Retinal pigment epithelial cell (primary cell): ENCODE results near the gene HRH3.

Source experiments
- DNase-seq: peaks from one replicate; pipeline ENCODE4 v3.0.0-alpha.2; 2010; ENCODE audit warnings: low read depth
- H3K4me3 ChIP-seq: 2 replicates; pipeline ENCODE4 v1.5.1; 2011; ENCODE audit warnings: mild to moderate bottlenecking, low read length, control low read depth, moderate library complexity
- CTCF ChIP-seq: conservative IDR thresholded peaks from 2 replicates; pipeline ENCODE4 v1.5.1; 2011; ENCODE audit warnings: low read depth, low read length, control low read depth, inconsistent platforms

Gene HRH3

DNA sequence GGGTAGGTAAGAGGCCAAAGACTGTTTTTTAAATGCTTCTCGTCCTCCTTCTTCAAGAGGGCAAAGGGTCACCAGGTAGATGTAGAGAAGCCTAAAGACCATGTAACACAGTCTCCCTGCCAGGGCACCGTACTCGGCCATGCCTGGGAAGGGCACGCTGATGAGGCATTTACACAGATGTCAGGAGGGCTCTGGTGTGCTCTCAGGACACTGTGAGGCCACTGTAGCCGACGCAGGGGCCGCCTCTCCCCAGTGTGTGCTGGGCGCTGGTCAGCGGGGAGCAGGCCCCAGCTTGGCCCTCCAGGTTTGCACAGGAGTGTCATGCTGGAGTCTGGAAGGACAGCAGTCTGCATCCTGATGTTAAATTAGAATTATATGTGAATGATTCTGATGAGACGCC lies 44.4 kb downstream of the HRH3 start:
- no peak for TF ChIP-seq CTCF
- DNase-seq, result no peak
- H3K4me3 ChIP-seq, result no peak overlapping the region

GRCh38 chr20:62174870-62175624 lies 45.0 kb downstream of the HRH3 start:
- no peak for TF ChIP-seq CTCF
- H3K4me3 ChIP-seq, result no peak overlapping the region
- DNase-seq, result no peak

DNA sequence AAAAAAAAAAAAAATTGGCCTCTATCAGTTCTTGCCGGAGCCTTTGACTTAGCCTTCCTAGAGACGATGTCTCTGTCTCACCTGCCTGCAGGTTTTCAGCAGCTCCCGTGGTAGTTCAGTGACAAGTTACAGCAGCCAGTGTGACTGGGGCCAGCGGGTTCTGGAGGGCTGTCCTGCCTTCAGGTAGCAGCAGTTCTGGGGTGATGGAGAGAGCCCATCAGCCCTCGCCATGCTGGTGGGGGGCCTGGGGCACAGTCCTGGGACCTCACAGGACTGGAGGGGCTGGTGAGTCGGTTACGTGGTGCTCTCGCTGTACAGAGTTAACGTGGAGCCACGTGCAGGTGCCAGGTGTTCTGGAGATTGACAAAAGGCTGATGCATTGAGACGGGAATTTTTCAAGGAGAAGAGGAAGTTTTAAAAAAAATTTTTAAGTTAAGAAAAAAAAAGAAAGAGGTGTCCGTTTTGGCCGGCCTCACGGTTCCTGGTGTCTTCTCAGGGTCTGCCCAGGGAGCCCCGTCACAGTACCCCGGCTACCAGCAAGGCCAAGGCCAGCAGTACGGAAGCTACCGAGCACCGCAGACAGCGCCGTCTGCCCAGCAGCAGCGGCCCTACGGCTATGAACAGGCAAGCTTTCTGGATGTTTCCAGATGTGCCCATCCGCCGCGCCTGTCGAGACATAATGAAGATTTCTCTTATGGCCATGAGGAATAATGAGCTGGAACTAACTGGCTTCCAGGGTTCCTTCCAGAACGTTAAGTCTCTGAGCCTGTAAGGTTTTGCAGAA lies 45.9 kb downstream of the HRH3 start:
- TF ChIP-seq CTCF, result no peak
- no peak overlapping the region for H3K4me3 ChIP-seq
- no peak for DNase-seq

GRCh38 chr20:62172666-62173065 lies 47.4 kb downstream of the HRH3 start:
- H3K4me3 ChIP-seq, result no peak overlapping the region
- no peak for DNase-seq
- no peak for TF ChIP-seq CTCF

- no peak for TF ChIP-seq CTCF
- H3K4me3 ChIP-seq, result no peak overlapping the region
- DNase-seq, result no peak
Measured at GRCh38 chr20:62171245-62171644, 48.8 kb downstream of the HRH3 start.

GRCh38 chr20:62170536-62170935 lies 49.5 kb downstream of the HRH3 start:
- no peak overlapping the region for H3K4me3 ChIP-seq
- no peak for TF ChIP-seq CTCF
- DNase-seq, result no peak
